Activated CD8-positive, alpha-beta T cell treated with anti-CD3 and anti-CD28 coated beads for 36 hours (primary cell): ENCODE results near the gene GOLGA8M. TPM values are rescaled to one million over a fixed set of nuclear protein-coding genes. Genes with fewer than 3 reads are reported as not detected.
"Not testable (repeated sequence)": the region's sequence is repeated elsewhere in the genome, so short reads cannot be mapped to it uniquely, and the experiment has no call there.

Experiments
- ATAC-seq: fragments of 200-7000 bp; cut with Tn5 transposase; one replicate; pipeline ENCODE4 v1.10.0; 2021; ENCODE audit warnings: mild to moderate bottlenecking, moderate library complexity
- CTCF ChIA-PET: fragments of 350-600 bp; sonication (Branson Sonifier 250); formaldehyde crosslinking; loops from one replicate; lab custom pipeline; 2021; ENCODE audit warnings: antibody characterized with exemption; lab: Charles Lee
- POLR2A ChIA-PET: fragments of 350-600 bp; sonication (Branson Sonifier 250); formaldehyde crosslinking; loops from one replicate; lab custom pipeline; 2021; ENCODE audit warnings: antibody characterized with exemption; lab: Charles Lee
- DNase-seq: peaks from one replicate; pipeline ENCODE4 v3.0.0-alpha.2; 2020
- H3K27ac Mint-ChIP-seq: one replicate; pipeline ENCODE4 v1.8.0; 2021; ENCODE audit warnings: mild to moderate bottlenecking, mixed read lengths
- H3K27me3 Mint-ChIP-seq: one replicate; pipeline ENCODE4 v1.8.0; 2021; ENCODE audit warnings: mixed read lengths
- H3K36me3 Mint-ChIP-seq: one replicate; pipeline ENCODE4 v1.8.0; 2021; ENCODE audit warnings: low read depth, mixed read lengths
- H3K4me1 Mint-ChIP-seq: one replicate; pipeline ENCODE4 v1.8.0; 2021; ENCODE audit warnings: low read depth, mixed read lengths
- H3K4me3 Mint-ChIP-seq: one replicate; pipeline ENCODE4 v1.8.0; 2021; ENCODE audit warnings: mild to moderate bottlenecking, moderate library complexity, mixed read lengths
- H3K9me3 Mint-ChIP-seq: one replicate; pipeline ENCODE4 v1.8.0; 2021; ENCODE audit warnings: mixed read lengths
- intact Hi-C: fragments of 100-400 bp; cut with micrococcal nuclease; formaldehyde crosslinking; loops from one replicate; pipeline ENCODE4 v1.10.0; 2022
- total RNA-seq, 2 experiments: library from RNA; stranded (reverse); gene quantifications; one replicate each; pipeline ENCODE4 v1.2.3, GENCODE V29; 2021

Gene GOLGA8M
- total RNA-seq, 2 experiments from 2014 or later, result 0.99 to 1.0 TPM

GRCh38 chr15:28666402-28666801 lies 45.8 kb downstream of the GOLGA8M start:
- POLR2A ChIA-PET, CTCF ChIA-PET, H3K4me3 Mint-ChIP-seq, DNase-seq, intact Hi-C loops, H3K27ac Mint-ChIP-seq, H3K9me3 Mint-ChIP-seq, H3K36me3 Mint-ChIP-seq, H3K27me3 Mint-ChIP-seq, H3K4me1 Mint-ChIP-seq: not testable (repeated sequence)
- ATAC-seq, result peak; percentile 51

GRCh38 chr15:28664575-28664974 lies 47.6 kb downstream of the GOLGA8M start:
- H3K9me3 Mint-ChIP-seq, DNase-seq, CTCF ChIA-PET, H3K27me3 Mint-ChIP-seq, intact Hi-C loops, POLR2A ChIA-PET, H3K27ac Mint-ChIP-seq, H3K4me3 Mint-ChIP-seq, ATAC-seq, H3K4me1 Mint-ChIP-seq, H3K36me3 Mint-ChIP-seq: not testable (repeated sequence)

- peak; percentile 47 for ATAC-seq
- H3K27me3 Mint-ChIP-seq, H3K4me3 Mint-ChIP-seq, POLR2A ChIA-PET, H3K27ac Mint-ChIP-seq, H3K9me3 Mint-ChIP-seq, DNase-seq, intact Hi-C loops, H3K4me1 Mint-ChIP-seq, CTCF ChIA-PET, H3K36me3 Mint-ChIP-seq: not testable (repeated sequence)
Observed at GRCh38 chr15:28663717-28664116, 48.5 kb downstream of the GOLGA8M start.

- H3K36me3 Mint-ChIP-seq, ATAC-seq, H3K27me3 Mint-ChIP-seq, H3K4me3 Mint-ChIP-seq, DNase-seq, intact Hi-C loops, H3K9me3 Mint-ChIP-seq, H3K4me1 Mint-ChIP-seq, H3K27ac Mint-ChIP-seq, CTCF ChIA-PET, POLR2A ChIA-PET: not testable (repeated sequence)
Observed at GRCh38 chr15:28660750-28661149, 51.5 kb downstream of the GOLGA8M start.

GRCh38 chr15:28656018-28656360 lies 56.2 kb downstream of the GOLGA8M start:
- intact Hi-C loops, ATAC-seq, H3K27me3 Mint-ChIP-seq, H3K9me3 Mint-ChIP-seq, CTCF ChIA-PET, POLR2A ChIA-PET, H3K4me1 Mint-ChIP-seq, H3K36me3 Mint-ChIP-seq, H3K27ac Mint-ChIP-seq, H3K4me3 Mint-ChIP-seq, DNase-seq: not testable (repeated sequence)

GRCh38 chr15:28655329-28656017 lies 56.7 kb downstream of the GOLGA8M start:
- POLR2A ChIA-PET, ATAC-seq, CTCF ChIA-PET: not testable (repeated sequence)

GRCh38 chr15:28654194-28654593 lies 58.0 kb downstream of the GOLGA8M start:
- not testable (repeated sequence) for H3K4me1 Mint-ChIP-seq

More at GRCh38 chr15:28655329-28656017, 56.7 kb downstream of the GOLGA8M start:
- H3K4me1 Mint-ChIP-seq, intact Hi-C loops, H3K4me3 Mint-ChIP-seq, H3K27me3 Mint-ChIP-seq, H3K36me3 Mint-ChIP-seq, DNase-seq, H3K9me3 Mint-ChIP-seq, H3K27ac Mint-ChIP-seq: not testable (repeated sequence)

GRCh38 chr15:28652538-28652937 lies 59.7 kb downstream of the GOLGA8M start:
- H3K4me3 Mint-ChIP-seq, H3K27me3 Mint-ChIP-seq, POLR2A ChIA-PET, intact Hi-C loops, ATAC-seq, H3K27ac Mint-ChIP-seq, CTCF ChIA-PET, DNase-seq, H3K4me1 Mint-ChIP-seq, H3K36me3 Mint-ChIP-seq, H3K9me3 Mint-ChIP-seq: not testable (repeated sequence)

More at GRCh38 chr15:28654194-28654593, 58.0 kb downstream of the GOLGA8M start:
- intact Hi-C loops, H3K27me3 Mint-ChIP-seq, H3K4me3 Mint-ChIP-seq, H3K36me3 Mint-ChIP-seq, POLR2A ChIA-PET, CTCF ChIA-PET, H3K27ac Mint-ChIP-seq, ATAC-seq, DNase-seq, H3K9me3 Mint-ChIP-seq: not testable (repeated sequence)

Other genes with a start within 250 kb of the GOLGA8M start
- not detected for gene GOLGA8G, start 179.4 kb downstream of the GOLGA8M start, total RNA-seq
- not detected for gene GOLGA6L25, start 158.9 kb downstream of the GOLGA8M start, total RNA-seq
- gene GOLGA6L7, start 136.2 kb upstream of the GOLGA8M start, total RNA-seq, result not detected
- 10 to 100 TPM; 30.8 to 32.0 TPM for gene APBA2, start 173.6 kb upstream of the GOLGA8M start, total RNA-seq